ENCODE results near the gene MYLK. TPM values are rescaled to one million over a fixed set of nuclear protein-coding genes. Genes with fewer than 3 reads are reported as not detected.

Gene MYLK
- total and polyA plus RNA-seq, 9 of the 15 experiments (the other 6 are each of a cell fraction or from before 2014, with no cell fraction given): 0.11 to 0.53 (median 0.18) TPM; not detected in 2

DNA sequence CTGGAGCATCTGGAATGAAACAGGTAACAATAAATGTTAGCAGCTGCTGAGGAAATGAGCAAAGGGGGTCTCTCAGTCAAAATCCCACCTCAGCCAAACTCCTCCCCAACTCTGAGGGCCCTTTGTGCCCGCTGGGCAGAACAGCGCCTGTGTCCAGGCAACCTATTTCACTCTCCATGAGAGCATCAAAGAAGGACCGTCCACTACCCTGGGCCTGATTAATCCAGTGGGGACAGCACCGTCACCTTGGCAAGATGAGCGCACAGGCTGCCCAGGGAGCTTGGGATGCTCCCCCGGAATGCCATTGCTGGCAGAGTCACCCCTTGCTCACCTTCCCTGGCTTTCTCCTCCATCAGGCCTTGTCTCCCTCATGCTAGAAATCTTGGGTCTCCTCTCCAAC lies 201.8 kb downstream of the MYLK start (continued):
- TF ChIP-seq PRDM10 (IDR thresholded peaks at IDR 0.05; ENCODE audit: partially characterized antibody) (no peak), ZNF445 (CRISPR knock-in tag; IDR thresholded peaks at IDR 0.05; ENCODE audit: low read depth) (no peak), ZNF165 (CRISPR knock-in tag; IDR thresholded peaks at IDR 0.05; ENCODE audit: borderline replicate concordance) (no peak), ARID3A (IDR thresholded peaks at IDR 0.05; ENCODE audit: borderline replicate concordance, low read depth, low read length) (no peak), PHF8 (IDR thresholded peaks at IDR 0.05; ENCODE audit: borderline replicate concordance, low read length) (no peak), CTCFL (IDR thresholded peaks at IDR 0.05; ENCODE audit: borderline replicate concordance, insufficient read depth, low read depth, low read length, poor library complexity, severe bottlenecking) (no peak), GATA2 (CRISPR knock-in tag; IDR thresholded peaks at IDR 0.05) (no peak), FOXP4 (CRISPR knock-in tag; IDR thresholded peaks at IDR 0.05; ENCODE audit: borderline replicate concordance) (no peak), ZNF507 (tag; conservative IDR thresholded peaks at IDR 0.05) (no peak), RAD21 (CRISPR knock-in tag; conservative IDR thresholded peaks at IDR 0.05 in 1 of 2, IDR thresholded peaks at IDR 0.05 in 1 of 2) (no peak), RUNX1 (IDR thresholded peaks at IDR 0.05; ENCODE audit: low read depth) (no peak)

Measured in K562 (cell line).